Activated CD8-positive, alpha-beta memory T cell treated with anti-CD3 and anti-CD28 coated beads, Interleukin-2, amount 50 U/mL, for 24 hours (primary cell): Measurements from ENCODE around the gene DAPP1.

Source experiments
- DNase-seq: peaks from one replicate; pipeline ENCODE4 v3.0.0-alpha.2; 2020; ENCODE audit errors: extremely low read depth

DAPP1 gene

DNA sequence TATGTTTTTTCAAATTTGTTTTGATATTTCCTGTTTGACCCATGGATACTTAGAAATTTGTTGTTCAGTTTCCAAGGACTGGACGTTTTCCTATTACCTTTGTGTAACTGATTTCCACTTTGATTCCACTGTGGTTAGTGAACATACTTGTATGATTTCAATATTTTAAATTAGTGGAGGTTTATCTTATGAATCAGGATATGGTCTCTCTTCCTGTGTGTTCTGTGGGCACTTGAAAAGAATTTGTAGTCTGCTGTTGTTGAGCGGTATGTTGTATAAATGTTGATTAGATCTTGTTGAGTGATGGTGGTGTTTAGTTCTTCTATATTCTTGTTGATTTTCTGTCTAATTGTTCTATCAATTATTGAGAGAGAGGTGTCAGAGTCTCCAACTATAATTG is 98.8 kb downstream of the DAPP1 start:
- DNase-seq: no peak

- no peak for DNase-seq
Measured at GRCh38 chr4:99917575-99917974, 100.9 kb downstream of the DAPP1 start.

GRCh38 chr4:99918656-99919055 is 102.0 kb downstream of the DAPP1 start:
- DNase-seq: no peak
